NT2/D1 (cell line): Measurements from ENCODE around the gene BICDL2.

Source experiments
- DNase-seq: peaks from one replicate; pipeline ENCODE4 v3.0.0-alpha.2; 2011; ENCODE audit warnings: low read depth, low spot score
- H3K27me3 ChIP-seq: 2 replicates; pipeline ENCODE4 v1.6.0; 2011; ENCODE audit warnings: mild to moderate bottlenecking; ENCODE audit not compliant: insufficient read length, insufficient read depth
- H3K36me3 ChIP-seq: 2 replicates; pipeline ENCODE4 v1.6.1; 2011; ENCODE audit warnings: mild to moderate bottlenecking, low read length, mixed read lengths; ENCODE audit not compliant: insufficient read depth, insufficient read length
- H3K4me1 ChIP-seq: 2 replicates; pipeline ENCODE4 v1.5.1; 2011; ENCODE audit not compliant: insufficient read depth, insufficient read length
- H3K4me3 ChIP-seq: 2 replicates; pipeline ENCODE4 v1.5.1; 2011; ENCODE audit warnings: low read depth; ENCODE audit not compliant: insufficient read length
- H3K9ac ChIP-seq: 2 replicates; pipeline ENCODE4 v1.6.0; 2011; ENCODE audit warnings: low read depth; ENCODE audit not compliant: insufficient read length
- H3K9me3 ChIP-seq: 2 replicates; pipeline ENCODE4 v1.5.1; 2011; ENCODE audit warnings: mild to moderate bottlenecking, low read length; ENCODE audit not compliant: insufficient read depth
- SUZ12 ChIP-seq: IDR thresholded peaks from 2 replicates; pipeline ENCODE4 v1.6.1; 2011; ENCODE audit not compliant: insufficient read length, insufficient read depth; ENCODE audit errors: extremely low read depth
- YY1 ChIP-seq: IDR thresholded peaks from 2 replicates; pipeline ENCODE4 v1.6.1; 2011; ENCODE audit not compliant: insufficient read length, insufficient read depth
- ZNF274 ChIP-seq: IDR thresholded peaks from 2 replicates; pipeline ENCODE4 v1.6.1; 2011; ENCODE audit warnings: mild to moderate bottlenecking, low read depth, low read length

The BICDL2 gene

DNA sequence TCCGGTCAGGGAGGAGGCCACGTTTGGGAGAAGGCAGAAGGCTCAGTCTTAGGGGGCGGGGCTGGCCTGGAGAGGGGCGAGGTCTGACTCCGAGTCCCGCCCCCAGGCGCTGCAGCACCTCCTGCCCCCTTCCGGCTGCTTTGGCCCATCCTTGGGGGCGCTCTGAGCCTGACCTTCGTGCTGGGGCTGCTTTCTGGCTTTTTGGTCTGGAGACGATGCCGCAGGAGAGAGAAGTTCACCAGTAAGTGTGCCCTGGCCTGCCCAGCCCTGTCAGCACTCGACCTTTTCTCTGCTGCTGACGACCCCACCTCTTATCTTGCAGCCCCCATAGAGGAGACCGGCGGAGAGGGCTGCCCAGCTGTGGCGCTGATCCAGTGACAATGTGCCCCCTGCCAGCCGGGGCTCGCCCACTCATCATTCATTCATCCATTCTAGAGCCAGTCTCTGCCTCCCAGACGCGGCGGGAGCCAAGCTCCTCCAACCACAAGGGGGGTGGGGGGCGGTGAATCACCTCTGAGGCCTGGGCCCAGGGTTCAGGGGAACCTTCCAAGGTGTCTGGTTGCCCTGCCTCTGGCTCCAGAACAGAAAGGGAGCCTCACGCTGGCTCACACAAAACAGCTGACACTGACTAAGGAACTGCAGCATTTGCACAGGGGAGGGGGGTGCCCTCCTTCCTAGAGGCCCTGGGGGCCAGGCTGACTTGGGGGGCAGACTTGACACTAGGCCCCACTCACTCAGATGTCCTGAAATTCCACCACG is 15.1 kb downstream of the BICDL2 start:
- TF ChIP-seq SUZ12 (no peak), ZNF274 (no peak), YY1 (no peak)
- peaks cover 3% of the 10 kb centered on the region for H3K27me3 ChIP-seq
- H3K9me3 ChIP-seq: no peaks in the 10 kb centered on the region
- H3K9ac ChIP-seq: peak overlapping the region; percentile 100
- DNase-seq: no peak
- peaks cover 6% of the 10 kb centered on the region for H3K4me1 ChIP-seq
- peak overlapping the region; percentile 97 for H3K4me3 ChIP-seq
- peaks cover 39% of the 10 kb centered on the region for H3K36me3 ChIP-seq

DNA sequence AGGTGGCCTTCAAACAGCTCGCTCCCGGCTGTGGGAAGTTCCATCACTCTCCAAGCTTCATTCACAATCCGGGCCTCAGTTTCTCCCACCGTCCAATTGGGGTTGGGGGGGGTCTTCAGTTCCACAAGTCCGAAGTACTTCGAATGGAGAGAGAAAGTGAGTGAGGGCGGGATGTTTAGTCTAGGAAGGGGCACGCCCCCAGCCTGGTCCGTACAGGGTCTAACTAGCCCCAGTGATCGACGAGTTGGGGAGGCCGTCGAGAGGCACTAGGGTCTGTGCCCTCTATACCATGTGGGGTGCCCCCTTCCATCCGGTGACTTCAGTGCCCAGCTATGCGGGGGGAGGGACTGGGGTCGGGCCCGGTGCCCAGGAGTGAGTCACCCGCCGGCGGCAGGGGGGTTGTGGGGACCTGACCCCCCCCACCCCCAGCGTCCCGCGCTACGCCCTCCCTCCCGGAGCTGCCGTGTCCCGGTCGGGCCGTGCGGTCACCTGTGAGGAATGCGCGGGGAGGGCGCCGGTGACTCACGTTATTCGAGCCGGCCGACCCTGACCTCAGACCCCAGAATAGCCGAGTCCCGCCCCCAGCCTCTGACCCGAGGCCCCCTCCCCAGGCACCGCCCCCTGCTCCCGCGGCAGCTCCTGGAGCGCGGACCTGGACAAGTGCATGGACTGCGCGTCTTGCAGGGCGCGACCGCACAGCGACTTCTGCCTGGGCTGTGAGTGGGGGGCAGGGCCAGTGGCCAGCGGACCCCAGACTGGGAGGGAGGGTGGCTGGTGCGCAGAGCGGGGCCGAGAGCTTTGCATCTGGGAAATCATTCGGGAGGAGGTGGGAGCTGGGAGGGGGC is 15.9 kb downstream of the BICDL2 start:
- DNase-seq: no peak
- no peak for TF ChIP-seq ZNF274
- no peak for TF ChIP-seq YY1
- TF ChIP-seq SUZ12: no peak

DNA sequence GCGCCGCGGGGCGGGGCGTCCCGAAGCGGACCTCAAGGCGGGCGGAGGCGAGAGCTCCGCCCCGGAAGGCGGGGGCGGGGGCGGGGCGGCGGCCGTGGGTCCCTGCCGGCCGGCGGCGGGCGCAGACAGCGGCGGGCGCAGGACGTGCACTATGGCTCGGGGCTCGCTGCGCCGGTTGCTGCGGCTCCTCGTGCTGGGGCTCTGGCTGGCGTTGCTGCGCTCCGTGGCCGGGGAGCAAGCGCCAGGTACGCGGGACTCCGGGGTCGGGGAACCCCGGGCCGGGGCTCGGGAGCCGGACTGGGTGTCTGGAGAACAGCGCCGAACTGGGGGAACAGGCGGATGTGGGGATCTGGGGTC is 16.5 kb downstream of the BICDL2 start, which contains the start of gene TNFRSF12A:
TNFRSF12A (plus strand) TSS at position 122 of the 357 bp plus-strand sequence; CDS start at position 152, 30 bp downstream.
- Histone ChIP-seq H3K36me3 (peaks cover 36% of the 10 kb centered on the region), H3K4me1 (peaks cover 6% of the 10 kb centered on the region), H3K27me3 (no peaks in the 10 kb centered on the region), H3K4me3 (peak within 1 kb of the TSS; percentile 97), H3K9me3 (no peaks in the 10 kb centered on the region), H3K9ac (peak within 1 kb of the TSS; percentile 100)
- TF ChIP-seq SUZ12 (no peak), ZNF274 (no peak), YY1 (no peak)
- peak; percentile 77 for DNase-seq

More for the DNA sequence above, 15.9 kb downstream of the BICDL2 start:
- H3K9ac ChIP-seq: peak overlapping the region; percentile 100
- peak overlapping the region; percentile 97 for H3K4me3 ChIP-seq
- H3K27me3 ChIP-seq: no peaks in the 10 kb centered on the region
- peaks cover 6% of the 10 kb centered on the region for H3K4me1 ChIP-seq
- H3K9me3 ChIP-seq: no peaks in the 10 kb centered on the region
- H3K36me3 ChIP-seq: peaks cover 36% of the 10 kb centered on the region

DNA sequence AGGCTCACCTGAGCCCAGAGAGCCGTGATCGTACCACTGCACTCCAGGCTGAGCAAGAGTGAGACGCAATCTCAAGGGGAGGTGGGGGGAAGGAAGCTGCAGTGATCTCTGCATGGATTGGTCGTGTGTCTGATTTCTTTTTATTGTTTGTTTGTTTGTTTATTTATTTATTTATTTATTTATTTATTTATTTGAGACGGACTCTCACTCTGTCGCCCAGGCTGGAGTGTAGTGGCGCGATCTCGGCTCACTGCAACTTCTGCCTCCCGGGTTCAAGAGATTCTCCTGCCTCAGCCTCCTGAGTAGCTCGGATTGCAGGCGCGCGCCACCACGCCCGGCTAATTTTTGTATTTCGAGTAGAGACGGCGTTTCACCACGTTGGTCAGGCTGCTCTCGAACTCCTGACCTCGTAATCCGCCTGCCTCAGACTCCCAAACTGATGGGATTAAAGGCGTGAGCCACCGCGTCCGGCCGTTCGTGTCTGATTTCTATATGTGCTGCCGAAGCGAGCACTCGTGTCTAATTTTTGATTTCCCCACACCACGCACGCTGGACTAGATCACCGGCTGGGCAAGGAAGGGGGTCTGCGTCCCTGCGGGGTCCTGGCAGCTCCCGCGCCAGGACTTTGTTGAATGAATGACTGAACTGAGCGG is 17.0 kb downstream of the BICDL2 start:
- peak overlapping the region; percentile 75 for H3K9ac ChIP-seq

DNA sequence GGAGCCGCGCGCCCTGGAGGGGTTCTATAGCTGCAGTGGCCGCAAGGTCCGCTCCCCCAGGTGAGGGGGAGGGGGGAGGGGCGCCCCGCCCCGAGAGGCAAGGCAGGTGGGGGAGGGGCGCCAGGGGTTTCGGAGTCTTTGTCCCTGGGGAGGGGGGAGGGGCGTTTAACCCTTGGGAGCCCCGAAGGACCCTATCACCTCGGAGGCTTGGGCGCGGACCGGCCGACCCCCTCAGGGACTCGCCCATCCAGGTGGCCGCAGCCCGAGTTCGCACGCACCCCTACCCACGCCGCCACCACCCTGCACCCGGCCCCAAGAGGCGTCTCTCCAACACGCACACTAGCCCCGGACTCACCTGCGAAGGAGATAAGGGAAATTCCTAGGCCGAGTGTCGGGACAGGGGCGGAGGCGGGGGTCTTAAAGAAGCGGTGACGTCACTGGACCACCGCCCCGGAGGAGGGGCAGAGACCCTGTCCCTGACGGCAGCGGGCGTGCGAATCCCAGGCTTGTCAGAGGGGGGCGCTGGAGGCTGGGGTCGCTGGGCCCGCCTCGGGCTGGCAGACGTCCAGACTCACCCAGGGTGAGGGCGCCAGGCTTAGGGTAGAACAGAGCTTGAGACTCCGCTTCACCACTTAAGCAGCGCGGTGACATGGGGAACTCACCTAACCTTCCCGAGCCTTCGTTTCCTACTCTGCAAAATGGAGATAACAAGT is 18.8 kb downstream of the BICDL2 start, which contains the start of gene CLDN6:
CLDN6 (minus strand) TSS at position 390 of the 713 bp plus-strand sequence. CDS start 2,162 bp downstream, outside the sequence.
- H3K9me3 ChIP-seq: no peaks in the 10 kb centered on the region
- H3K36me3 ChIP-seq: peaks cover 49% of the 10 kb centered on the region
- TF ChIP-seq YY1 (no peak), ZNF274 (no peak), SUZ12 (no peak)
- H3K9ac ChIP-seq: peak within 1 kb of the TSS; percentile 96
- H3K4me1 ChIP-seq: peaks cover 21% of the 10 kb centered on the region
- peaks cover 6% of the 10 kb centered on the region for H3K27me3 ChIP-seq
- DNase-seq: peak; percentile 92
- H3K4me3 ChIP-seq: peak within 1 kb of the TSS; percentile 95

More for the DNA sequence above, 17.0 kb downstream of the BICDL2 start:
- H3K36me3 ChIP-seq: peaks cover 39% of the 10 kb centered on the region
- H3K4me3 ChIP-seq: peak overlapping the region; percentile 97
- DNase-seq: no peak
- TF ChIP-seq SUZ12 (no peak), ZNF274 (no peak), YY1 (no peak)
- peaks cover 7% of the 10 kb centered on the region for H3K4me1 ChIP-seq
- no peaks in the 10 kb centered on the region for H3K27me3 ChIP-seq
- no peaks in the 10 kb centered on the region for H3K9me3 ChIP-seq

DNA sequence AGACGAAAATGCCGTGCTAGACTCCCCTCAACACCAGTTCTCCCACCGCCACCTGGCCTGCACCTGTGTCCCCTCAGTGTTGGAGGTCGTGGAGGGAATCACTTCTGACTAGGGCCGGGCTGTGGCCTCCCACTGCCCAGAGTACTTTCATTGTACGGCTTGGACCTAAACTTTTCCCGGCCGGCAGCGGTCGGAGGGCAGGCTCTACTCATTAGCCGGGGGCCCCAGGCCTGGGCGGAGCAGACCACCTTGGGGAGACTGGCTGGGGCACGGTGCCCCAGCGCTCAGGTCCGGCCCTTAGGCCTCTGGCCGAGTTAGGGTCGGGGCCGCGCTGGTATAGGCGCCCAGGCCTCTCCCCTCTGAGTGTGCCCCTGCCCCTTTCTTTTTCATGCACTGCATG is 19.4 kb downstream of the BICDL2 start:
- peaks cover 11% of the 10 kb centered on the region for H3K27me3 ChIP-seq
- TF ChIP-seq YY1 (no peak), SUZ12 (no peak), ZNF274 (no peak)
- H3K9ac ChIP-seq: peak overlapping the region; percentile 96
- peaks cover 18% of the 10 kb centered on the region for H3K4me1 ChIP-seq
- H3K4me3 ChIP-seq: peak overlapping the region; percentile 95
- DNase-seq: no peak
- peaks cover 43% of the 10 kb centered on the region for H3K36me3 ChIP-seq
- no peaks in the 10 kb centered on the region for H3K9me3 ChIP-seq
